LNCAP (cell line): ENCODE results near the gene MYO18B.

Experiments
- TF ChIP-seq, protein P1 (sequence below): fragments of 450-650 bp; IDR thresholded peaks from 2 replicates; pipeline ENCODE4 v1.5.1; 2017; ENCODE audit warnings: mild to moderate bottlenecking

MYO18B gene

DNA sequence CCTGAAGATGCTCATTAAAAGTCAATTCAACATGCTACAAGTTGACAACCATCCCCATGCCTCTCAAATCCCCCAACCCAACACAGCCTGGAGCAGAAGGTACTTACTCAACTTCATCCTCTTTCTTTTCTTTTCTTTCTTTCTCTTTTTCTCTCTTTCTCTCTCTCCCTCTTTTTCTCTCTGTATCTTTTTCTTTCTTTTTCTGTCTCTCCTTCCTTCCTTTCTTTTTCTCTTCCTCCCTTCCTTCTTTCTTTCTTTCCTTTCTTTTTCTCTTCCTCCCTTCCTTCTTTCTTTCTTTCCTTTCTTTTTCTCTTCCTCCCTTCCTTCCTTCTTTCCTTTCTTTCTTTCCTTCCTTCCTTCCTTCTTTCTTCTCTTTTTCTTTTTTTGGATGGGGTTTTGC, 291.6 kb downstream of the MYO18B start:
- TF ChIP-seq, protein P1, sequence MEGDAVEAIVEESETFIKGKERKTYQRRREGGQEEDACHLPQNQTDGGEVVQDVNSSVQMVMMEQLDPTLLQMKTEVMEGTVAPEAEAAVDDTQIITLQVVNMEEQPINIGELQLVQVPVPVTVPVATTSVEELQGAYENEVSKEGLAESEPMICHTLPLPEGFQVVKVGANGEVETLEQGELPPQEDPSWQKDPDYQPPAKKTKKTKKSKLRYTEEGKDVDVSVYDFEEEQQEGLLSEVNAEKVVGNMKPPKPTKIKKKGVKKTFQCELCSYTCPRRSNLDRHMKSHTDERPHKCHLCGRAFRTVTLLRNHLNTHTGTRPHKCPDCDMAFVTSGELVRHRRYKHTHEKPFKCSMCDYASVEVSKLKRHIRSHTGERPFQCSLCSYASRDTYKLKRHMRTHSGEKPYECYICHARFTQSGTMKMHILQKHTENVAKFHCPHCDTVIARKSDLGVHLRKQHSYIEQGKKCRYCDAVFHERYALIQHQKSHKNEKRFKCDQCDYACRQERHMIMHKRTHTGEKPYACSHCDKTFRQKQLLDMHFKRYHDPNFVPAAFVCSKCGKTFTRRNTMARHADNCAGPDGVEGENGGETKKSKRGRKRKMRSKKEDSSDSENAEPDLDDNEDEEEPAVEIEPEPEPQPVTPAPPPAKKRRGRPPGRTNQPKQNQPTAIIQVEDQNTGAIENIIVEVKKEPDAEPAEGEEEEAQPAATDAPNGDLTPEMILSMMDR: no peak

DNA sequence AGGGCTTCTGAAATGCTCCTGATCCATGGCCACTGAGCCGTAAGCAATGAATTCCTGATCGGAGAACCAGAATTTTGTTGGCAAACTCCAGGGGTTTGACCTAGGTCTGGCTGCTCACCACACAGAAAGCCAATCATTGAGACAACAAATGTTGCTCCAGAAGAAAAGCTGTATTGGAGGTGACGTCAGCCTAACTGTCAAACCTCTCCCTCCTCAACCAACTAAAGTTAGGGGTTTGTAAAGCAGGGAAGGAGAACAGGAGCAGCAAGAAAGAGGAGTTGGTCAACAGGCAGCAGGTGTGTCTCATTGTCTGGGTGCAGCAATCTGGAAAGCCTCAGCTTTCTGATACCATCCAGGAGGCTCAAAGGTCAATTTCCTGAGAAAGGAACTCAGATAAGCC, 293.5 kb downstream of the MYO18B start:
- TF ChIP-seq, protein P1: no peak

DNA sequence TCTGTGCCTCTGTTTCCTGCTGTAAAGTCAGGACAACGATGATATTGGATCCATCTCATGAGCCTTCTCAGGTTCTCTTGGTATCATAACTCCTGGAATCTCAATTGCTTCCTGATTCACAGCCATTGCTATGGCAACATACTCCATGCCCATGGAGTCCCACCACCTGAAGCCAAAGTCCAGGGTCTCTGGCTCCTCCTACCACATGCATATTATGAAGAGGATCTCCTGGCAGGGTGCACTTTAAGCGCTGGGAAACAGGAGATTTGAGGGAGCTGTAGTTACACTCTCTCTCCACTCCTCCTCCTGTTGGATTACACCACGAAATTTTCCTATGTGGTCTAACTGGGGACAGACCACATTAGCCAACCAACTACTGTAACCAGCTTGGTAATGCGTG, 296.4 kb downstream of the MYO18B start:
- TF ChIP-seq, protein P1: no peak

DNA sequence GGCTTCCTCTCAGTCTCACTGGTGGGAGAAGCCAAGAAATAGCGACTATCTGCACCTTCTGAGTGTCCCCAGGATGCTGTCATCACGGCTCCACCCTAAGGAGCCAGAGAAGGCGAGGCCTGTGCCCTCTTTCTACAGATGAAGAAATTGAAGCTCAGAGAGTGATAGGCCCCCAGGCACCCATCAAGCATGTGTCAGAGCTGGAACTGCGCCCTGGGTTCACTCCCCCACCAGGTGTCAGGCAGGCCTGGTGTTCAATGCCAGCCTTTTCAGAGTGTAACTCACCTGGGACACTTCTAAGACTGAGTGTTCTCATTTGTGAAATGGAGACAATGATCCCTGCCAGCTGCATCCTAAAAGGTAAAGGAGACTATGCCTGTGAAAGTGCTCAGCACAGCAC, 299.9 kb downstream of the MYO18B start:
- TF ChIP-seq, protein P1: no peak

DNA sequence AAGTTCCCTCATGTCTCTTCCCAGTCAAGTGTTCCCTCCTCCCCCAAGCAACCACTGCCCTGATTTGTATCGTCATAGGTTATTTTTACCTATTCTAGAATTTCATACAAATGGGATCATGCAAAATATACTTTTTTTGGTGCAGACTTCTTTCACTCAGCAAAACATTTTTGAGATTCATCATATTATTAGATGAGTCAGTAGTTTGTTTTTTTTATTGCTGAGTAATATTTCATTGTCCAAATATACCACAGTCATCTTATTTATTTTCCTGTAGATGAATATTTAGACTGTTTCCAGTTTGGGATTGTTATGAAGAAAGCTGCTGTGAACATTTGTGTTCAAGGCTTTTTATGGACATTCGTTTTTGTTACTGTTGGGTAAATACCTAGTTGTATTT, 301.0 kb downstream of the MYO18B start:
- TF ChIP-seq, protein P1: no peak

DNA sequence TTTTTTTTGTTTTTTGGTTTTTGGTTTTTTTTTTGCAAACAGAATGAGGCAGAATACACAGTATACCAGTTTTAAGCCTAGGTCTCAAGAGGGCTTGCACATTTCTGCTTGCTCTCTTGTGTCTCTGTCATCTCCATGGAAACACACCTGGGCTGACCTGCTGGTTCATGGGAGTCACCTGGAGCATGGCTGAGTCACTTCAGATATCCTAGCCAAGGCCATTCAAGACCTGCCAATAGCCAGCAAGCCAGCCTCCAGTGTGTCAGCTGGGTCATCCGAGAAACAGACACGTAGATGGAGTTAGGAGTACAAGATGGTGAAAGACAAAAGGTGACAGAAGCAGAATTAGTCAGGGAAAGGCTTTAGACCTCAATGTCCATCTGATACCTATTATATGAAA, 303.1 kb downstream of the MYO18B start:
- TF ChIP-seq, protein P1: no peak

DNA sequence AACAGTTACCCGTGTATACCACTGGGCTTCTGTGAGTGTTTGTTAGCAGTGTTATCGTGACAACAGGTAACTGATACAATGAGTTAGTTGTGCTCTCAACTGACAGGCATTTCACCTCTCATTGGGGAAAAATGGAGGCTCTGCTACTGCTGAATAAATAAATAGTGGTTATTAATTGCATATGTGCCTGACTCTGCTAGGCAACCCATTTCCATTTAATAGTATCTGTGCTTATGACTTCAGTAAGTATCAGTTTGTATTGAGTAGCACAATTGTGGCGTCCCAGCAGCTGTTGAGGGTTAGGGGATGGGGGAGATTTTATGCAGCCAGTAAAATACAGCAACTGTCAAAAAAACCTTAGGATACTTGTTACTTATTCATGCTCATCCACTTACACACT, 303.9 kb downstream of the MYO18B start:
- TF ChIP-seq, protein P1: no peak

DNA sequence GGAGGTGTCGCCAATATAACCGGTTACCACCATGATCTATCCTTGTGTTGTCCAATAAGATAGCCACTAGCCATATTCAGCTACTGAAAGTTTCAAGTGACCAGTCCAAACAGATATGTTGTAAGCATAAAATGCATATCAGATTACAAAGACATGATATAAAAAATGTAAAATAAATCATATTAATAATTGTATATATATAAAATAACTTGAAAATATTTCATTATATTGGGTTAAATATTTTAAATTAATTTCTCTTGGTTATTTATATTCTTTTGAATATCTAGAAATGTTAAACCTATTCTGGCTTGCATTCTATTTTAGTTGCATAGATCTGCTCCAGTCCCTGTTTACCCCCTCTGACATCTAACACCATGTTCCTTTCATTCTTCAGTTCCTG, 305.5 kb downstream of the MYO18B start:
- TF ChIP-seq, protein P1: no peak
